Keratinocyte (primary cell): ENCODE data around the gene MAP2K5.

Experiments used
- EZH2 ChIP-seq: IDR thresholded peaks from one replicate; pipeline ENCODE4 v1.6.1; 2012; ENCODE audit warnings: inconsistent platforms, mild to moderate bottlenecking, low read length, moderate library complexity
- TF ChIP-seq, protein P1 (sequence below), 3 experiments: IDR thresholded peaks in 1 of 3; conservative IDR thresholded peaks in 1 of 3; optimal IDR thresholded peaks in 1 of 3; 2 replicates in 2 of 3; 3 replicates in 1 of 3; pipeline versions ENCODE3 to v1.5.1; 2011; ENCODE audit warnings: low read length in 3 of 3, mild to moderate bottlenecking in 3 of 3, moderate library complexity in 2 of 3, control low read depth in 1 of 3, inconsistent platforms in 1 of 3; ENCODE audit not compliant: insufficient read depth in 2 of 3; ENCODE audit errors: extremely low read depth in 1 of 3

GRCh38 chr15:67775998-67776397 lies 233.5 kb downstream of the MAP2K5 start:
- TF ChIP-seq, protein P1, sequence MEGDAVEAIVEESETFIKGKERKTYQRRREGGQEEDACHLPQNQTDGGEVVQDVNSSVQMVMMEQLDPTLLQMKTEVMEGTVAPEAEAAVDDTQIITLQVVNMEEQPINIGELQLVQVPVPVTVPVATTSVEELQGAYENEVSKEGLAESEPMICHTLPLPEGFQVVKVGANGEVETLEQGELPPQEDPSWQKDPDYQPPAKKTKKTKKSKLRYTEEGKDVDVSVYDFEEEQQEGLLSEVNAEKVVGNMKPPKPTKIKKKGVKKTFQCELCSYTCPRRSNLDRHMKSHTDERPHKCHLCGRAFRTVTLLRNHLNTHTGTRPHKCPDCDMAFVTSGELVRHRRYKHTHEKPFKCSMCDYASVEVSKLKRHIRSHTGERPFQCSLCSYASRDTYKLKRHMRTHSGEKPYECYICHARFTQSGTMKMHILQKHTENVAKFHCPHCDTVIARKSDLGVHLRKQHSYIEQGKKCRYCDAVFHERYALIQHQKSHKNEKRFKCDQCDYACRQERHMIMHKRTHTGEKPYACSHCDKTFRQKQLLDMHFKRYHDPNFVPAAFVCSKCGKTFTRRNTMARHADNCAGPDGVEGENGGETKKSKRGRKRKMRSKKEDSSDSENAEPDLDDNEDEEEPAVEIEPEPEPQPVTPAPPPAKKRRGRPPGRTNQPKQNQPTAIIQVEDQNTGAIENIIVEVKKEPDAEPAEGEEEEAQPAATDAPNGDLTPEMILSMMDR (optimal IDR thresholded peaks at IDR 0.05 in 1 of 3, IDR thresholded peaks at IDR 0.05 in 1 of 3, conservative IDR thresholded peaks at IDR 0.05 in 1 of 3; ENCODE audit: extremely low read depth in 1 of 3, insufficient read depth in 2 of 3, low read length in 3 of 3) = no peak
- no peak for TF ChIP-seq EZH2
